SJSA1 (cell line): ENCODE results near the gene LAG3. TPM values are rescaled to one million over a fixed set of nuclear protein-coding genes. Genes with fewer than 3 reads are reported as not detected.

Experiments used
- DNase-seq, 2 experiments: peaks; one replicate each; pipeline ENCODE4 v3.0.0-alpha.2; 2015 to 2020; ENCODE audit warnings: low spot score in 2 of 2, low read depth in 1 of 2
- H3K27ac ChIP-seq: fragments of 250-450 bp; sonication (Bioruptor Pico); 2 replicates; pipeline ENCODE4 v1.5.1; 2020; ENCODE audit warnings: mild to moderate bottlenecking, moderate library complexity
- H3K27me3 ChIP-seq: fragments of 250-450 bp; sonication (Bioruptor Pico); replicated peaks from 2 replicates; pipeline ENCODE4 v1.5.1; 2020; ENCODE audit warnings: mild to moderate bottlenecking, moderate library complexity
- H3K36me3 ChIP-seq: fragments of 250-450 bp; sonication (Bioruptor Pico); 2 replicates; pipeline ENCODE4 v1.5.1; 2020; ENCODE audit warnings: mild to moderate bottlenecking
- H3K4me1 ChIP-seq: fragments of 250-450 bp; sonication (Bioruptor Pico); replicated peaks from 2 replicates; pipeline ENCODE4 v1.6.1; 2021; ENCODE audit warnings: mild to moderate bottlenecking
- H3K4me3 ChIP-seq: fragments of 250-450 bp; sonication (Bioruptor Pico); 2 replicates; pipeline ENCODE4 v1.5.1; 2020; ENCODE audit warnings: mild to moderate bottlenecking
- H3K9me3 ChIP-seq: fragments of 250-450 bp; sonication (Bioruptor Pico); replicated peaks from 2 replicates; pipeline ENCODE4 v1.5.1; 2020; ENCODE audit warnings: mild to moderate bottlenecking
- total RNA-seq: library from RNA; depleted of rRNA; stranded (reverse); fragments of >200 nt; shearing (Covaris generic); gene quantifications from 2 replicates; pipeline ENCODE4 v1.2.3, GENCODE V29; 2014

Gene LAG3
- total RNA-seq, 1 experiment from 2014 or later, result 0.47 TPM

GRCh38 chr12:6745741-6746525, 26.4 kb upstream of the LAG3 start:
- Histone ChIP-seq H3K36me3 (peaks cover 62% of the 10 kb centered on the region), H3K9me3 (no peaks in the 10 kb centered on the region), H3K4me1 (no peaks in the 10 kb centered on the region), H3K27ac (no peak overlapping the region), H3K4me3 (no peak overlapping the region), H3K27me3 (no peaks in the 10 kb centered on the region)
- DNase-seq, result no peak

DNA sequence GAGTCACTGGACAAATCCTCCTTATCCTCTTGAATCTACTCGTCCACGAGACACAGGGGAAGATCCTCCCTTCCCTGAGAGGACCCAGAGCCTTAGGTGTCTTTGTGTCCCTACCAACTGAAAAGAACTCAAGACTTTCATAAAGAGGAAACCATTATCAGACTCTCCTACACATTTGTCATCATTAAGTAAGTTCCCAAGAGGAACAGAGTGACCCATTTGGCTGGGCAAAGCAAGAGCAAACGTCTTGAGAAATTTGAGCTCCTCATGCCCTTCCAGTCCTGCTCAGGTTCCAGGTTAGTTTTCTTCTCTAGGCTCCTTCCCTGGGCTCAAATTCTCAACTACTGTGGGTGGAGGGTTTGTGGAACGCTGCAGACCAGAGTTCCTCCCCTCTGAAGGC, 25.1 kb upstream of the LAG3 start:
- Histone ChIP-seq H3K27ac (no peak overlapping the region), H3K27me3 (no peaks in the 10 kb centered on the region), H3K36me3 (peaks cover 75% of the 10 kb centered on the region), H3K9me3 (no peaks in the 10 kb centered on the region), H3K4me1 (peaks cover 7% of the 10 kb centered on the region), H3K4me3 (no peak overlapping the region)
- no peak for DNase-seq

GRCh38 chr12:6748761-6749160, 23.6 kb upstream of the LAG3 start:
- Histone ChIP-seq H3K4me3 (no peak overlapping the region), H3K36me3 (peaks cover 79% of the 10 kb centered on the region), H3K27ac (no peak overlapping the region), H3K4me1 (peaks cover 9% of the 10 kb centered on the region), H3K27me3 (no peaks in the 10 kb centered on the region), H3K9me3 (no peaks in the 10 kb centered on the region)
- DNase-seq, result no peak

GRCh38 chr12:6750506-6750905, 21.8 kb upstream of the LAG3 start:
- H3K9me3 ChIP-seq, result no peaks in the 10 kb centered on the region
- no peak overlapping the region for H3K4me3 ChIP-seq
- H3K27me3 ChIP-seq, result no peaks in the 10 kb centered on the region
- H3K4me1 ChIP-seq, result peaks cover 11% of the 10 kb centered on the region
- no peak overlapping the region for H3K27ac ChIP-seq
- DNase-seq, result no peak
- H3K36me3 ChIP-seq, result peaks cover 71% of the 10 kb centered on the region

GRCh38 chr12:6751767-6752166, 20.6 kb upstream of the LAG3 start:
- Histone ChIP-seq H3K27me3 (no peaks in the 10 kb centered on the region), H3K36me3 (peaks cover 59% of the 10 kb centered on the region), H3K4me1 (peaks cover 11% of the 10 kb centered on the region), H3K4me3 (peak overlapping the region; percentile 88), H3K27ac (no peak overlapping the region), H3K9me3 (no peaks in the 10 kb centered on the region)
- no peak for DNase-seq

- Histone ChIP-seq H3K27me3 (no peaks in the 10 kb centered on the region), H3K36me3 (peaks cover 53% of the 10 kb centered on the region), H3K4me3 (peak overlapping the region; percentile 88), H3K4me1 (peaks cover 11% of the 10 kb centered on the region), H3K27ac (peak overlapping the region; percentile 83), H3K9me3 (no peaks in the 10 kb centered on the region)
- peak; percentile 52 to 59 for DNase-seq
These were observed 20.0 kb upstream of the LAG3 start for GRCh38 chr12:6752167-6752920.

DNA sequence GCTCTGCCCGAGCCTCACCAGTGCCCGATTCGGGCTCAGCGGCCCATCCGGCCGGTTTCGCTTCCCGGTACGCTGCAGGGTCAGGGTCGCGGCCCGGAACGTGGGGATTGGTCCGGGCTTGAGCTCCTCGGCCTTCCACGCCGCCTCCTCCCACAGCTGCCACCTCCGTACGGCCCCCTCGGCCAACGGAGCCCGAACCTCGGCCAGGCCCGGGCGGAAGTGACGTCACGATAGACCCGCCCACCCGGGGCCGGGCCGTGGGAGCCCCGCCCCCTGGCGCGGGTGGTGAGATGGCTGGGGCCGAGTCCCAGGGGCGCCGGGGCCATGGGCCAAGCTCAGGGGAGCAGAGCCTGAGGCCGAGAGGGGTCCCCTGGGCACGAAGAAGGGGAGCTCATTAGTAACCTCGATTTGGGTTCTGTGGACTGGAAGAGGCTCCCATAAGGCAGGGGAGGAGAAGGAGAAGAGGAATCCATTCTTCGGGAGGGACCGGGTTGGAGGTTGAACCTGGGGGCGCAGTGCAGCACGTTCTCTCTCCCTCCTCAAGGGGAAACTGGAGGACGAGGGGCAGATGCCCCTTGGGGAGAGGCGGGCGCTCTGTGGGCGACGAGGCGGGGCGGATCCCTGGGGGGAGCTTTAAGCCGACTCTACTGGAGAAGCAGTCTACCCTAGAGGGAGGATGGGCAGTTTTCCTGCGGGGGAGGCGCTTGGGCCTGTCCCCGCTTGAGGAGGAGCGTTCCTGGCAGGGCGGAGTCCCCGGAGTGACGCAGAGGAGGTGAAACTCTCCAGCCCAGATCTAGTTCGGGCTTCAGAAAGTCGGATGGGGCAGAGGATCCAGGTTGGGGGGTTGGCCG, 19.2 kb upstream of the LAG3 start, which contains the start of gene MLF2:
TSS of gene MLF2 (minus strand) at position 221 of the 851 bp plus-strand sequence. CDS start 807 bp downstream, outside the sequence.
- Histone ChIP-seq H3K27ac (peak within 1 kb of the TSS; percentile 83), H3K36me3 (peaks cover 45% of the 10 kb centered on the region), H3K27me3 (no peaks in the 10 kb centered on the region), H3K4me3 (peak within 1 kb of the TSS; percentile 88), H3K9me3 (no peaks in the 10 kb centered on the region), H3K4me1 (peaks cover 11% of the 10 kb centered on the region)
- DNase-seq, result peak; percentile 99

DNA sequence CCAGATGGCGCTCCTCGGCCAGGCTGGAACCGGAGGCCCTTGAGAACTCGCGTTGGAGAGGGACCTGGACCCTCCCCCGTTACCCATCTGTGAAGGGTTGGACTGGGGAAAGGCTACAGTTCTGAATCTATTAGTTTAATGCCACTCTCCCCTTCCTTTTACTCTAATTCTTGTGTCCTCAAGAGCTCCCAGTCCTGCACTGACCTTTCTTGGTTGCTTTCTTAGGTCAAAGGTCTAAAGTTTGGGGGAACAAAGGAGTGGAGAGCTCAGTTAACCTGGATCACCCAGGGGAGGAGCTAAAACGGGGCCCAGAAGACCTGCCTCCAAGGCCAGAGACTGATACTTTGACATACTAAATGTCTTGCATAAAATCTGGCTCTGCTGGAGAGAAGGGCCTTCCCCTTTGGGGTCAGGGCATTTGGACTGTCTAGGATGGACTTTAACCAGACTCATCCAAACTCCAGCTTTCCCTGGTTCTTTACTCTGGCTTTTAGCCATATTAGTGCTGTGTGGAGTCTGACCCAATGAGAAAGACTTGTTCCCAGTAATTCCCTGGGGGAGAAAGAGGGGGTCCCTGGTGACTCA, 18.5 kb upstream of the LAG3 start:
- H3K27me3 ChIP-seq, result no peaks in the 10 kb centered on the region

DNA sequence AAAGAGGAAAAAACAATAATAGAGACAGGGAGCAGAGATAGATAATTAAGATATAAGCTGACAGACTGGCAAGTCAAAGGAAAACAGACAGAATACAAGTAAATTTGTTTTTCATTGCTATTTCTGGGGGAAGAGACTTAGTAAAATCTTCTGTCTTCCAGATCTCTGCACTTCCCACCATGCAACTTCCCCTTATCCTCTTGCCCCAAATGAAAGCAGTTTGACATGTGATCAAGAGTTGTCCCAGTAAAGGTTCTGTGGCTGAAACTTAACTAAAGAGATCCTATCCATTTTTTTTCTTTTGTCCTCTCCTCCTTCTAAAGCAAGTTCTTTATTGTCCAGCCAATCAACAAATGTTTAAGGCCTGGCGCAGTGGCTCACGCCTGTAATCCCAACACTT, 17.9 kb upstream of the LAG3 start:
- no peaks in the 10 kb centered on the region for H3K9me3 ChIP-seq
- peaks cover 32% of the 10 kb centered on the region for H3K36me3 ChIP-seq
- H3K27ac ChIP-seq, result no peak overlapping the region
- DNase-seq, result no peak
- H3K4me1 ChIP-seq, result peaks cover 11% of the 10 kb centered on the region
- no peak overlapping the region for H3K4me3 ChIP-seq
- H3K27me3 ChIP-seq, result no peaks in the 10 kb centered on the region

More for the DNA sequence above, 18.5 kb upstream of the LAG3 start:
- DNase-seq, result no peak
- peaks cover 38% of the 10 kb centered on the region for H3K36me3 ChIP-seq
- H3K27ac ChIP-seq, result no peak overlapping the region
- peaks cover 11% of the 10 kb centered on the region for H3K4me1 ChIP-seq
- H3K4me3 ChIP-seq, result peak overlapping the region; percentile 88; the same call in 1 of the 2 replicates
- no peaks in the 10 kb centered on the region for H3K9me3 ChIP-seq

DNA sequence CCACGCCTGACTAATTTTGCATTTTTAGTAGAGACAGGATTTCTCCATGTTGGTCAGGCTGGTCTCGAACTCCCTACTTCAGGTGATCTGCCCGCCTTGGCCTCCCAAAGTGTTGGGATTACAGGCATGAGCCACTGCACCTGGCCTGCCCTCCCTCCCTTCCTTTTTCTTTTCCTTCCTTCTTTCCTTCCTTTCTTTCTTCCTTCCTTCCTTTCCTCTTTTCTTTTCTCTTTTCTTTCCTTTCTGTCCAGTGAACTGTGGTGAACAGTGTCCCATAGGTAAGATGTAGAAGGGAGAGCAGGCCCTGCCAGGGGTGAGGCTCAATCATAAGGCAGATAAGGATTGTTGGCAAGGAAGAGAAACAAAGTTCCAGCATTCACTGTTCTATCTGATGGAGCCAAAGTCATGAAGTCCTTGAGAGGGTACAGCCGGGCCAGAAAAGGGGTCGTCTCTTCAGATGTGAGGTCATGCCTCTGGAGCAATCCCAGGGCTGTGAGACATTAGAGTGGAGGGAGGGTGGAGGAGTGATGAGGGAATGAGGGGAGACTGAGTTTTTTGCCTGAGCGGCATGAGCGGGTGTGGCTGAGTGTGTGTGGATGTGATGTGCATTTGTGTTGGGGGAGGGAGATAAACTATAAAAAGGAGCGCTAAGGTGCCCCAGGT, 15.2 kb upstream of the LAG3 start:
- no peaks in the 10 kb centered on the region for H3K27me3 ChIP-seq
- DNase-seq, result no peak
- peaks cover 5% of the 10 kb centered on the region for H3K4me1 ChIP-seq
- H3K9me3 ChIP-seq, result no peaks in the 10 kb centered on the region
- H3K4me3 ChIP-seq, result no peak overlapping the region
- H3K36me3 ChIP-seq, result peaks cover 5% of the 10 kb centered on the region; the same call in 1 of the 2 replicates
- no peak overlapping the region for H3K27ac ChIP-seq

- Histone ChIP-seq H3K4me1 (peaks cover 13% of the 10 kb centered on the region), H3K27ac (no peak overlapping the region), H3K27me3 (no peaks in the 10 kb centered on the region), H3K4me3 (no peak overlapping the region), H3K9me3 (no peaks in the 10 kb centered on the region), H3K36me3 (no peaks in the 10 kb centered on the region)
- no peak for DNase-seq
These were observed 13.7 kb upstream of the LAG3 start for GRCh38 chr12:6758506-6759095.

- Histone ChIP-seq H3K27ac (no peak overlapping the region), H3K9me3 (no peaks in the 10 kb centered on the region), H3K36me3 (no peaks in the 10 kb centered on the region), H3K27me3 (no peaks in the 10 kb centered on the region), H3K4me1 (peaks cover 19% of the 10 kb centered on the region), H3K4me3 (no peak overlapping the region)
- no peak for DNase-seq
These were observed 12.6 kb upstream of the LAG3 start for GRCh38 chr12:6759741-6760140.
